GM13976 (cell line): ENCODE measurements around the gene JAKMIP1.

Experiments
- DNase-seq: peaks from one replicate; pipeline ENCODE4 v3.0.0; 2012; ENCODE audit warnings: low spot score
- CTCF ChIP-seq: IDR thresholded peaks from 2 replicates; pipeline ENCODE4 v1.5.1; 2012; ENCODE audit warnings: borderline replicate concordance, mild to moderate bottlenecking; ENCODE audit not compliant: insufficient read depth; ENCODE audit errors: extremely low read depth, missing control alignments, control extremely low read depth
- in situ Hi-C: fragments of 300-500 bp; cut with MboI; formaldehyde crosslinking; loops from one replicate; pipeline ENCODE4 v1.12.0; 2022; ENCODE audit warnings: low sequenced_read_pairs, mixed read lengths, inconsistent platforms; ENCODE audit not compliant: unreplicated experiment

The JAKMIP1 gene

GRCh38 chr4:6160536-6160935 is 39.8 kb downstream of the JAKMIP1 start:
- in situ Hi-C loops, result no loop called here
- no peak for DNase-seq
- TF ChIP-seq CTCF, result no peak

DNA sequence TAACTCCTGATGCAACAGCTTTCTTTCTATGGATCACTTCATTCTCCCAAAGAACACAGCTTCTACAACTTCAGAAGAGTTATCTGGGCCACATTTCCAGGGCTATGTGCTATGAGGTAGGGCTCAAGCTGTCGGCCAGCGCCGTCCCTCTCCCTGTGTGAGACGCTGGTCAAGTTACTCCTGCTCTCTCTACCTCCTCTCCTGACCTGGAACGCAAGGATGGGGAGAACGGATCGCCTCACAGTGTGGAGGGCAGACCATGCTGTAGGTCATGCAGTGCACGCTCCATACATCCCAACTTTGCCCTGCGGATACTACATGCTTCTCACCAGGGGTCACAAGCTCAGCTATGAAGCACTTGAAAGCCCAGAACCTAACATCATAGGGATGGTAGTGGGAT is 42.4 kb downstream of the JAKMIP1 start:
- in situ Hi-C loops, result no loop called here
- no peak for TF ChIP-seq CTCF
- no peak for DNase-seq

GRCh38 chr4:6155996-6156750 is 44.2 kb downstream of the JAKMIP1 start:
- no peak for DNase-seq
- no peak for TF ChIP-seq CTCF
- in situ Hi-C loops, result no loop called here

GRCh38 chr4:6154875-6155274 is 45.5 kb downstream of the JAKMIP1 start:
- in situ Hi-C loops, result no loop called here
- DNase-seq, result no peak
- no peak for TF ChIP-seq CTCF

GRCh38 chr4:6153874-6154273 is 46.5 kb downstream of the JAKMIP1 start:
- in situ Hi-C loops, result no loop called here

More at GRCh38 chr4:6153874-6154273, 46.5 kb downstream of the JAKMIP1 start:
- DNase-seq, result no peak
- TF ChIP-seq CTCF, result no peak
